HEK293 (cell line): ENCODE measurements around the gene SUPT4H1.
A peak's percentile ranks its signal among the peaks of the same experiment; 100 is the strongest.

Source experiments
- ELK4 ChIP-seq: IDR thresholded peaks from 2 replicates; pipeline ENCODE4 v1.6.1; 2011; ENCODE audit warnings: mild to moderate bottlenecking, low read depth, low read length, borderline replicate concordance
- GLI4 ChIP-seq: fragments of 450-650 bp; formaldehyde crosslinking; IDR thresholded peaks from 2 replicates; pipeline ENCODE4 v1.5.1; 2016; ENCODE audit warnings: missing biosample characterization, missing genetic modification characterization
- KLF17 ChIP-seq: fragments of 450-650 bp; formaldehyde crosslinking; IDR thresholded peaks from 2 replicates; pipeline ENCODE4 v1.5.1; 2016; ENCODE audit warnings: missing biosample characterization, missing genetic modification characterization
- PBX3 ChIP-seq: sonication (generic); formaldehyde crosslinking; IDR thresholded peaks from 2 replicates; pipeline ENCODE4 v1.8.1; 2022; ENCODE audit warnings: mild to moderate bottlenecking, moderate library complexity, missing genetic modification reagents
- PRDM10 ChIP-seq: fragments of 450-650 bp; formaldehyde crosslinking; IDR thresholded peaks from 2 replicates; pipeline ENCODE4 v1.5.1; 2016; ENCODE audit warnings: missing biosample characterization, missing genetic modification characterization
- PRDM2 ChIP-seq: fragments of 450-650 bp; formaldehyde crosslinking; IDR thresholded peaks from 2 replicates; pipeline ENCODE4 v1.5.1; 2016; ENCODE audit warnings: missing biosample characterization, missing genetic modification characterization, borderline replicate concordance
- SALL2 ChIP-seq: fragments of 450-650 bp; formaldehyde crosslinking; IDR thresholded peaks from 2 replicates; pipeline ENCODE4 v1.5.0; 2017; ENCODE audit warnings: missing biosample characterization, mild to moderate bottlenecking, missing genetic modification characterization, borderline replicate concordance
- ZBTB11 ChIP-seq: fragments of 450-650 bp; formaldehyde crosslinking; conservative IDR thresholded peaks from 2 replicates; pipeline ENCODE4 v1.5.1; 2016; ENCODE audit warnings: low read depth, missing biosample characterization, missing genetic modification characterization
- ZBTB20 ChIP-seq: fragments of 450-650 bp; formaldehyde crosslinking; IDR thresholded peaks from 2 replicates; pipeline ENCODE4 v1.5.1; 2016; ENCODE audit warnings: missing biosample characterization, missing genetic modification characterization
- ZBTB21 ChIP-seq: fragments of 450-650 bp; formaldehyde crosslinking; IDR thresholded peaks from 2 replicates; pipeline ENCODE4 v1.5.1; 2017; ENCODE audit warnings: missing biosample characterization, missing genetic modification characterization
- ZNF138 ChIP-seq: fragments of 450-650 bp; formaldehyde crosslinking; IDR thresholded peaks from 2 replicates; pipeline ENCODE4 v1.5.1; 2016; ENCODE audit warnings: missing biosample characterization, missing genetic modification characterization, borderline replicate concordance
- ZNF184 ChIP-seq: fragments of 450-650 bp; IDR thresholded peaks from 2 replicates; pipeline ENCODE4 v1.5.1; 2018; ENCODE audit warnings: missing biosample characterization, mild to moderate bottlenecking, missing genetic modification characterization
- ZNF2 ChIP-seq: fragments of 450-650 bp; formaldehyde crosslinking; IDR thresholded peaks from 2 replicates; pipeline ENCODE4 v1.5.1; 2016; ENCODE audit warnings: missing biosample characterization, missing genetic modification characterization
- ZNF239 ChIP-seq: fragments of 450-650 bp; formaldehyde crosslinking; IDR thresholded peaks from 2 replicates; pipeline ENCODE4 v1.5.1; 2016; ENCODE audit warnings: missing biosample characterization, missing genetic modification characterization
- ZNF37A ChIP-seq: fragments of 450-650 bp; IDR thresholded peaks from 2 replicates; pipeline ENCODE4 v1.5.1; 2018; ENCODE audit warnings: missing biosample characterization, missing genetic modification characterization
- ZNF404 ChIP-seq: fragments of 450-650 bp; formaldehyde crosslinking; IDR thresholded peaks from 2 replicates; pipeline ENCODE4 v1.5.1; 2017; ENCODE audit warnings: missing biosample characterization, missing genetic modification characterization
- ZNF529 ChIP-seq: fragments of 450-650 bp; formaldehyde crosslinking; IDR thresholded peaks from 2 replicates; pipeline ENCODE4 v1.5.1; 2017; ENCODE audit warnings: missing genetic modification characterization, missing biosample characterization; ENCODE audit not compliant: insufficient replicate concordance
- ZNF561 ChIP-seq: fragments of 450-650 bp; IDR thresholded peaks from 2 replicates; pipeline ENCODE4 v1.5.1; 2018; ENCODE audit warnings: missing biosample characterization, missing genetic modification characterization, borderline replicate concordance
- ZNF610 ChIP-seq: fragments of 450-650 bp; formaldehyde crosslinking; IDR thresholded peaks from 2 replicates; pipeline ENCODE4 v1.5.1; 2016; ENCODE audit warnings: missing biosample characterization, missing genetic modification characterization, borderline replicate concordance
- ZNF629 ChIP-seq: fragments of 450-650 bp; formaldehyde crosslinking; IDR thresholded peaks from 2 replicates; pipeline ENCODE4 v1.5.1; 2017; ENCODE audit warnings: missing biosample characterization, missing genetic modification characterization
- ZNF76 ChIP-seq: fragments of 450-650 bp; formaldehyde crosslinking; IDR thresholded peaks from 2 replicates; pipeline ENCODE4; 2016; ENCODE audit warnings: low read depth, missing biosample characterization, missing genetic modification characterization, borderline replicate concordance
- ZNF830 ChIP-seq: fragments of 450-650 bp; IDR thresholded peaks from 2 replicates; pipeline ENCODE4 v1.5.0; 2018; ENCODE audit warnings: missing biosample characterization, missing genetic modification characterization, low read depth, mild to moderate bottlenecking, moderate library complexity

SUPT4H1 gene

GRCh38 chr17:58351831-58352595 lies at the start of gene SUPT4H1 (continued):
- TF ChIP-seq ZBTB20 (tag by site-specific recombination) = peak; percentile 36; the same call in 1 of the 2 replicates
- no peak for TF ChIP-seq ZNF610 (tag by site-specific recombination)
- TF ChIP-seq SALL2 (tag by site-specific recombination) = no peak
- TF ChIP-seq ZNF561 (tag by site-specific recombination) = peak; percentile 89; the same call in 1 of the 2 replicates
- 0 out of 2 replicates have a peak, but pooled peaks have one; percentile 12 for TF ChIP-seq ZNF2 (tag by site-specific recombination)
- no peak for TF ChIP-seq ZNF529 (tag by site-specific recombination)
- TF ChIP-seq ZNF830 (tag by site-specific recombination) = no peak
- peak; percentile 64 for TF ChIP-seq ZNF629 (tag by site-specific recombination)
- TF ChIP-seq ZNF239 = no peak
- TF ChIP-seq PRDM2 (tag by site-specific recombination) = no peak
- TF ChIP-seq PRDM10 (tag by site-specific recombination) = peak; percentile 93
- peak; percentile 93 for TF ChIP-seq ZNF76
- no peak for TF ChIP-seq ZNF37A
- no peak for TF ChIP-seq ZNF404 (tag by site-specific recombination)
- no peak for TF ChIP-seq ZBTB21 (tag by site-specific recombination)
- no peak for TF ChIP-seq KLF17
- peak; percentile 69; the same call in 1 of the 2 replicates for TF ChIP-seq ELK4
- TF ChIP-seq GLI4 (tag by site-specific recombination) = no peak
- no peak for TF ChIP-seq ZNF138 (tag by site-specific recombination)
- TF ChIP-seq ZNF184 (tag by site-specific recombination) = peak; percentile 49; the same call in 1 of the 2 replicates
- peak; percentile 96 for TF ChIP-seq ZBTB11 (tag by site-specific recombination)
- TF ChIP-seq PBX3 (CRISPR knock-in tag) = 0 out of 2 replicates have a peak, but pooled peaks have one; percentile 75
